LNCAP (cell line): ENCODE measurements around the gene ZWILCH.

ENCODE experiments used
- TF ChIP-seq, protein P1 (sequence below): fragments of 450-650 bp; IDR thresholded peaks from 2 replicates; pipeline ENCODE4 v1.5.1; 2017; ENCODE audit warnings: mild to moderate bottlenecking

ZWILCH gene

DNA sequence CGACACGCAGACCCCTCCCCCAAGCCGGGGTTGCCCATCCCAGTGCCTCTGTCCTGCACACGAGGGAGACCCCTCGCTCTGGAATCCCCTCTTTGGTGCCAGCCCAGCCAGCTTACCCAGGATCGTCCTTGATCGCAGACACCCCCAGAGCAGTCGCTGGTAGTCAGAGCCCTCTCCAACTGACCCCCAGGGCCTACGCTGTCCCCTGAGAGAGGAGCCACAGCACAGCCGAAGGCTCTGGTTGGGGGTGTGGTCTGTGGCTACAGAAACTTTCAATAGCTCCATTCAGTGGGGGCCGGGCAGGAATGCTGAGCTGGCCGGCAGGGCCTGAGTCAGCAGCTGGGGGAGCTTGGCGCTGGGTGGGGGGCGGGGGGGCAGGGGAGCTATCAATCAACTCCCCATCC lies 60.6 kb downstream of the ZWILCH start, which contains the start of gene LCTL:
Gene LCTL (minus strand): TSS at position 258 of the 404 bp plus-strand sequence. CDS start 633 bp downstream, outside the sequence.
- TF ChIP-seq, protein P1, sequence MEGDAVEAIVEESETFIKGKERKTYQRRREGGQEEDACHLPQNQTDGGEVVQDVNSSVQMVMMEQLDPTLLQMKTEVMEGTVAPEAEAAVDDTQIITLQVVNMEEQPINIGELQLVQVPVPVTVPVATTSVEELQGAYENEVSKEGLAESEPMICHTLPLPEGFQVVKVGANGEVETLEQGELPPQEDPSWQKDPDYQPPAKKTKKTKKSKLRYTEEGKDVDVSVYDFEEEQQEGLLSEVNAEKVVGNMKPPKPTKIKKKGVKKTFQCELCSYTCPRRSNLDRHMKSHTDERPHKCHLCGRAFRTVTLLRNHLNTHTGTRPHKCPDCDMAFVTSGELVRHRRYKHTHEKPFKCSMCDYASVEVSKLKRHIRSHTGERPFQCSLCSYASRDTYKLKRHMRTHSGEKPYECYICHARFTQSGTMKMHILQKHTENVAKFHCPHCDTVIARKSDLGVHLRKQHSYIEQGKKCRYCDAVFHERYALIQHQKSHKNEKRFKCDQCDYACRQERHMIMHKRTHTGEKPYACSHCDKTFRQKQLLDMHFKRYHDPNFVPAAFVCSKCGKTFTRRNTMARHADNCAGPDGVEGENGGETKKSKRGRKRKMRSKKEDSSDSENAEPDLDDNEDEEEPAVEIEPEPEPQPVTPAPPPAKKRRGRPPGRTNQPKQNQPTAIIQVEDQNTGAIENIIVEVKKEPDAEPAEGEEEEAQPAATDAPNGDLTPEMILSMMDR: no peak

DNA sequence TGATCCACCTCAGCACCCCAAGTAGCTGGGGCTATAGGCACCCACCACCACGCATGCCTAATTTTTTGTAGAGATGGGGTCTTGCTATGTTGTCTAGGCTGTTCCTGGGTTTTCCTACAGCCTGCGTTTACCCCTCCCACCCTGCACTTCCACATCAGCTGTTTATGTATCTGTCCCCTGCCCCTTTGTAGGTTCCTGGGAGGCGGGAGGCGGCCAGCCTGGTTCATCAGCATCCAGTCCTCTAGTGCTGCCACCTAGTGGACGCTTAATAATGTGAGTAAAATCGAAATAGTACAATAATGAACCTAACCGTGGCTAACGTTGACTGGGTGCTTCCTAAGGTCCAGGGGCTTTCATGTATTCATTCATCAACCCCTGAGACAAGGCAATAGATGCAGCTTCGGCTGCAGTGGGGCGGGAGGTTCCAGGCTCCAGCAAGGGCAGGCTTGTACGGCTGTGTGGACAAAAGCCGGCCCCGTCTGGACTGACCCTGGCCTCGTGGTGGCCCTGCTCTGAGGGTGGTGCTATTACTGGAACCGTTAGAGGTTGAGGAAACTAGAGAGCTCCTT lies 61.9 kb downstream of the ZWILCH start:
- TF ChIP-seq, protein P1: peak; percentile 81

DNA sequence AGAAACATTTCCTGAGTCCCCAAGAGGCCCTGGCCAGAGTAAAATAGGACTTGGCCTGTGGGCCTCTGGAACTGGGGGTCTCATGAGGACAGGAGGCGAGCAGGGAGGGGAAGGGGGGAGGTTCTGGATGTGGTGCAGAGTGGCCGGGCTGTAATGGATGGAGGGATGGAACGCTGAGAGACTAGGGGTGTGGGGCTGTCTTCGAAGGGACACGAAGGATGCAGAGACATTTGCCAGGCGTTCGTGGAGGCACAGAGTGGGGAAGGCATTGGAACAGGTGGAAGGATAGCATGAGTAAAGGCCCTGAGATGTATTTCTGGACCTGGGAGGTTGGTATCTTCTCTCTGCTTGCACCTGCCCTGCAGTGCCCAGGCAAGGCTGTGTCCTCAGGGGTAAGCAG lies 62.8 kb downstream of the ZWILCH start:
- TF ChIP-seq, protein P1: no peak

DNA sequence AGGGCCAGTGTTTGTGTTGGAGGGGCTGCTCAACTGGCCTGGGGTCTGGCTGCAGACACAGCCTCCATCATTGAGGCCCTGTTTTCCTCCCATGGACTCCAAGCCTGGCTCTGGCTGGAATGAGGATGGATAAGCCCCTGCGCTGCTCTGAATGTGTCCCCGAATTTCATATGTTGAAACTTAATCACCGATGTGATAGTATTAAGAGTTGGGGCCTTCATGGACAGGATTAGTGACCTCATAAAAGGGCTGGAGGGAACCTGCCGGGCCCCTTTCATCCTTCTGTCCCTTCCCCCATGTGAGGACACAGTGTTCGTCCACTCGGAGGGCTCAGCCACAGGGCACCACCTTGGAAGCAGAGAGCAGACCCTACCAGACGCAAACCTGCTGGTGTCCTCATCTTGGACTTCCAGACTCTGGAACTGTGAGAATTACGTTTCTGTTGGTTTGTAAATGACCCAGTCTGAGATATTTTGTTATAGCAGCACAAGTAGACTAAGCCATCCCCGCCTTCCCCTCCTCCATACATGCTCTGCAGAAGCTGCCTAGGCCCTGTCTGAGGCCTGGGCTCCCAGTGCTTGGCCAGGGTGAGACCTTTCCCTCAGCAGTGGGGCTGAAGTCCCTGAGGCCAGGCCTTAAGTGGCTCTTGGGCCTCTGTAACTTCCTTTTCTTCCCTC lies 64.5 kb downstream of the ZWILCH start:
- TF ChIP-seq, protein P1: no peak

DNA sequence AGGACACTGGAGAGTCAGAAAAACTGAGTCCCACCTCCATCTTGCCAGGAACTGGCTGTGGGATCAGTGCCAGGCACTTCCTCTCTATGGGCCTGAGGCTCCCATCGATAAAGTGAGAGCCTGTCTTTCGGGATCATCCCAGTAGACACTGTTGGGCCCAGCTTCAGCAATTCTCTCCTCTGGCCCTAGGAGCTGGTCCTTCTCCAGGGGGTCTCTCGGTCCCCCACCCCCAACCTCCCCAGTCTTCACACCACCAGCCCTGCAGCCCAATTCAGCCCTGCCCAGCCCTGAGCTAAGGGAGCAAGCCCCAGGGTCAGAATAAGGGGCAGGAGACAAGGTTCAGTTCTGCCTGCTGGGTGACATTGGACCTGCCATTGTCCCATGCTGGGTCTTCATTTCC lies 65.2 kb downstream of the ZWILCH start:
- TF ChIP-seq, protein P1: no peak

DNA sequence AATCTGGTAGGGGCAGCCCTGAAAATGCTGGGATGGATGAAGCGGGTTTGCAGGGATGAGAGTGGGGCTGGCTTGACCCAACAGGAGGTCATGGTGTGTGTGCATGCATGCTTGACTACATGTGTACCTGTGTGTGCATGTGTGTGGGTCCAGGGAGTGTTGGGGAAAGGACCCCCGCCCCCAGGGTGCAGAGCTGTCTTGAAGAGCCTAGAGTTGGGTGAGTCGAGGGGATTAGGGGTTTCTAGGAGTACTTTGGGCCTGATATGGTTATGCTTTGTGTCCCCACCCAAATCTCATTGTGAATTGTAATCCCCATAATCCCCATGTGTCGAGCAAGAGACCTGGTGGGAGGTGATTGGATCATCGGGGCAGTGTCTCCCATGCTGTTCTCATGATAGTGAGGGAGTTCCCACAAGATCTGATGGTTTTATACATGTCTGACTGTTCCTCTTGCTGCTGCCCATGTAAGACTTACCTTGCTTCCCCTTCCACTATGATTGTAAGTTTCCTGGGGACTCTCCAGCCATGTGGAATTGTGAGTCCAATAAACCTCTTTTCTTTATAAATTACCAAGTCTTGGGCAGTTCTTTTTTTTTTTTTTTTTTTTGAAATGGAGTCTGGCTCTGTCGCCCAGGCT lies 65.8 kb downstream of the ZWILCH start:
- TF ChIP-seq, protein P1: no peak

DNA sequence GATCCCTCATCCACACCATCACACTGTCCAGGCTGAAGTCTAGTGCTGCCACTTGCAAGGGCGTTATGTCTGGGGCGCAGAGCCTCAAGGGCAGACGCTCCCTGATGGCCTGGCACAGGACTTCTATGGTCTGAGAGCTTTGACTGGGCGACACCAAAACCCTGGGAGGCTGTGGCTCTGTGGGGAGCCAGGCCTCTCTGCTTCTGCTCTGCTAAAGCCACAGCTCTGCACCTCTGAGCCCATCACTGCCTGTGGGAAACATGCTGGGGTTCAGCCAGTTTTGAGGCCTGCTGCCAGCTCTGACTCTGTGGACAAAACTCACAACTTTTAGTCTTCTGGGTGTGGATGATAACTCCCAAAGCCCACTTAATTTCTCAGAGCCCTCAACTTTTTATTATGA lies 67.0 kb downstream of the ZWILCH start:
- TF ChIP-seq, protein P1: no peak
